HCT116 (cell line): ENCODE measurements around the gene SH3BP4. TPM values are rescaled to one million over a fixed set of nuclear protein-coding genes. Genes with fewer than 3 reads are reported as not detected.
A peak's percentile ranks its signal among the peaks of the same experiment; 100 is the strongest.

Experiments used
- ATAC-seq: fragments of 200-7000 bp; cut with Tn5 transposase; 2 replicates; pipeline ENCODE4 v1.9.1; 2020; ENCODE audit warnings: mild to moderate bottlenecking, moderate library complexity
- BruUV-seq: library from RNA; stranded (reverse); fragments of 400-500 nt; replicated peaks from 2 replicates; lab custom pipeline; 2021; lab: Mats Ljungman, UMichigan
- CTCF ChIA-PET: fragments of 300-600 bp; sonication (Branson Sonifier 250); formaldehyde crosslinking; loops from one replicate; lab custom pipeline; 2021; ENCODE audit warnings: antibody characterized with exemption; lab: Charles Lee
- POLR2A ChIA-PET: fragments of 300-600, 350-600 bp; sonication (Branson Sonifier 250); formaldehyde crosslinking; loops from one replicate; lab custom pipeline; 2021; ENCODE audit warnings: antibody characterized with exemption; lab: Charles Lee
- RAD21 ChIA-PET, 2 experiments: fragments of 300-600 bp; sonication (Branson Sonifier 250); formaldehyde crosslinking; loops; one replicate each; lab custom pipeline; 2023; ENCODE audit warnings: low total read pairs in 2 of 2; ENCODE audit not compliant: uncharacterized antibody in 2 of 2, unreplicated experiment in 2 of 2, low non-redundant PET in 1 of 2; lab: Charles Lee
- DNase-seq: peaks from one replicate; pipeline ENCODE4 v3.0.0-alpha.2; 2010; ENCODE audit warnings: low read depth, low spot score
- H2AFZ ChIP-seq: fragments of 200-600 bp; shearing (Covaris generic), sonication (generic); 2 replicates; pipeline ENCODE4 v1.6.1; 2017; ENCODE audit warnings: low read depth, mixed run types, mixed read lengths, antibody characterized with exemption, low read length; ENCODE audit not compliant: poor library complexity, severe bottlenecking
- H3K27ac ChIP-seq: 2 replicates; pipeline ENCODE4 v1.5.1; 2012; ENCODE audit warnings: low read depth, low read length
- H3K27me3 ChIP-seq: fragments of 200-600 bp; sonication (generic); 2 replicates; pipeline ENCODE4 v1.6.1; 2016; ENCODE audit warnings: mixed run types, low read length, mixed read lengths; ENCODE audit not compliant: insufficient read depth
- H3K36me3 ChIP-seq, 2 experiments: fragments of 200-500 bp in 1 of 2; fragments of 200-600 bp in 1 of 2; sonication (Bioruptor generic) in 1 of 2; sonication (generic) in 1 of 2; 2 replicates each; pipeline versions ENCODE4 v1.5.1 to v1.6.1; 2014 to 2016; ENCODE audit warnings: low read length in 2 of 2, inconsistent platforms in 1 of 2, mixed read lengths in 1 of 2, mixed run types in 1 of 2; ENCODE audit not compliant: insufficient read depth in 2 of 2, control insufficient read depth in 1 of 2
- H3K4me1 ChIP-seq, 2 experiments: fragments of 200-600 bp in 1 of 2; sonication (generic) in 1 of 2; 2 replicates each; pipeline versions ENCODE4 v1.5.1 to v1.6.1; 2012 to 2017; ENCODE audit warnings: low read length in 2 of 2, inconsistent platforms in 1 of 2, mild to moderate bottlenecking in 1 of 2, mixed read lengths in 1 of 2, mixed run types in 1 of 2, moderate library complexity in 1 of 2; ENCODE audit not compliant: insufficient read depth in 2 of 2, control insufficient read depth in 1 of 2
- H3K4me2 ChIP-seq: fragments of 200-600 bp; sonication (generic); 2 replicates; pipeline ENCODE4 v1.6.1; 2017; ENCODE audit warnings: mixed run types, low read length, mixed read lengths
- H3K4me3 ChIP-seq, 2 experiments: fragments of 200-600 bp in 1 of 2; sonication (generic) in 1 of 2; replicated peaks in 1 of 2; 2 replicates each; pipeline ENCODE4 v1.5.1; 2011 to 2016; ENCODE audit warnings: low read length in 2 of 2, control low read depth in 1 of 2, low read depth in 1 of 2, mild to moderate bottlenecking in 1 of 2, mixed read lengths in 1 of 2, mixed run types in 1 of 2
- H3K79me2 ChIP-seq: fragments of 200-600 bp; sonication (generic); 2 replicates; pipeline ENCODE4 v1.6.1; 2017; ENCODE audit warnings: mild to moderate bottlenecking, mixed run types, low read length, moderate library complexity, mixed read lengths; ENCODE audit not compliant: insufficient read depth
- H3K9ac ChIP-seq: fragments of 200-600 bp; sonication (generic); 2 replicates; pipeline ENCODE4 v1.6.1; 2016; ENCODE audit warnings: low read length, mixed read lengths
- H3K9me2 ChIP-seq: fragments of 200-600 bp; sonication (generic), shearing (Covaris generic); 2 replicates; pipeline ENCODE4 v1.6.1; 2017; ENCODE audit warnings: mixed run types, mild to moderate bottlenecking, moderate library complexity; ENCODE audit not compliant: insufficient read depth
- H3K9me3 ChIP-seq, 2 experiments: fragments of 200-500 bp in 1 of 2; fragments of 200-600 bp in 1 of 2; sonication (Bioruptor generic) in 1 of 2; sonication (generic) in 1 of 2; 2 replicates each; pipeline ENCODE4 v1.6.1; 2014 to 2017; ENCODE audit warnings: low read length in 2 of 2, mixed read lengths in 2 of 2, inconsistent platforms in 1 of 2, low read depth in 1 of 2, mild to moderate bottlenecking in 1 of 2, mixed run types in 1 of 2, moderate library complexity in 1 of 2; ENCODE audit not compliant: control insufficient read depth in 1 of 2, insufficient read depth in 1 of 2
- H4K20me1 ChIP-seq: fragments of 200-600 bp; sonication (generic), shearing (Covaris generic); 2 replicates; pipeline ENCODE4 v1.6.1; 2017; ENCODE audit warnings: mixed run types, mild to moderate bottlenecking, moderate library complexity; ENCODE audit not compliant: insufficient read depth
- ATF3 ChIP-seq: IDR thresholded peaks from 2 replicates; pipeline ENCODE4 v1.6.1; 2012
- CBX3 ChIP-seq: IDR thresholded peaks from 2 replicates; pipeline ENCODE4 v1.6.1; 2012; ENCODE audit warnings: low read depth
- CEBPB ChIP-seq: IDR thresholded peaks from 2 replicates; pipeline ENCODE4 v1.6.1; 2012; ENCODE audit warnings: low read depth
- EGR1 ChIP-seq: IDR thresholded peaks from 2 replicates; pipeline ENCODE4 v1.6.1; 2012; ENCODE audit warnings: low read depth
- EZH2 ChIP-seq: fragments of 200-600 bp; sonication (generic); IDR thresholded peaks from 2 replicates; pipeline ENCODE4 v1.6.1; 2017; ENCODE audit warnings: antibody characterized with exemption, mixed run types
- EZH2phosphoT487 ChIP-seq: fragments of 200-600 bp; IDR thresholded peaks from 2 replicates; pipeline ENCODE4 v1.6.1; 2018; ENCODE audit warnings: antibody characterized with exemption, borderline replicate concordance
- FOSL1 ChIP-seq: IDR thresholded peaks from 2 replicates; pipeline ENCODE4 v1.6.1; 2012; ENCODE audit warnings: low read depth
- POLR2A ChIP-seq: IDR thresholded peaks from 2 replicates; pipeline ENCODE4 v1.7.0; 2011; ENCODE audit warnings: borderline replicate concordance; ENCODE audit not compliant: insufficient read depth, insufficient read length; ENCODE audit errors: extremely low read depth
- POLR2AphosphoS5 ChIP-seq: IDR thresholded peaks from 2 replicates; pipeline ENCODE4 v1.6.1; 2011; ENCODE audit warnings: mild to moderate bottlenecking, low read depth, low read length, moderate library complexity
- RAD21 ChIP-seq: IDR thresholded peaks from 2 replicates; pipeline ENCODE4 v1.6.1; 2012; ENCODE audit warnings: low read depth, mild to moderate bottlenecking
- REST ChIP-seq: IDR thresholded peaks from 2 replicates; pipeline ENCODE4 v1.6.1; 2012; ENCODE audit warnings: low read depth
- SIN3A ChIP-seq: IDR thresholded peaks from 2 replicates; pipeline ENCODE4 v1.6.1; 2012; ENCODE audit warnings: low read depth
- SP1 ChIP-seq: IDR thresholded peaks from 2 replicates; pipeline ENCODE4 v1.6.1; 2012; ENCODE audit warnings: low read depth
- SRF ChIP-seq: IDR thresholded peaks from 2 replicates; pipeline ENCODE4 v1.6.1; 2012; ENCODE audit warnings: low read depth
- TCF7L2 ChIP-seq: IDR thresholded peaks from 2 replicates; pipeline ENCODE4 v1.7.0; 2011; ENCODE audit warnings: borderline replicate concordance, inconsistent platforms; ENCODE audit not compliant: insufficient read depth, insufficient read length; ENCODE audit errors: extremely low read depth
- YY1 ChIP-seq: IDR thresholded peaks from 2 replicates; pipeline ENCODE4 v1.6.1; 2011; ENCODE audit warnings: low read length, low read depth, moderate library complexity, mild to moderate bottlenecking; ENCODE audit not compliant: insufficient replicate concordance; ENCODE audit errors: extremely low read depth
- ZFX ChIP-seq: fragments of 450-650 bp; IDR thresholded peaks from 2 replicates; pipeline ENCODE4 v1.6.1; 2017
- ZNF274 ChIP-seq: fragments of 200-500 bp; sonication (Bioruptor generic); IDR thresholded peaks from 2 replicates; pipeline ENCODE4 v1.6.1; 2014; ENCODE audit warnings: mild to moderate bottlenecking, low read depth, low read length, inconsistent platforms
- intact Hi-C: fragments of 100-400 bp; cut with micrococcal nuclease; formaldehyde crosslinking; loops from 2 replicates; pipeline ENCODE4 v1.10.0; 2022
- total RNA-seq: library from RNA; stranded (reverse); gene quantifications from one replicate; pipeline ENCODE4 v1.2.1, GENCODE V29; 2021; ENCODE audit not compliant: unreplicated experiment

Gene SH3BP4
- total RNA-seq, 1 experiment from 2014 or later = 32.9 TPM

- Histone ChIP-seq H3K79me2 (peaks cover 8% of the 10 kb centered on the region; the same call in 1 of the 2 replicates), H4K20me1 (no peaks in the 10 kb centered on the region), H3K4me1 (peaks cover 35 to 54% of the 10 kb centered on the region in 2 experiments), H3K4me3 (no peak overlapping the region), H2AFZ (no peak overlapping the region), H3K9ac (no peak overlapping the region), H3K4me2 (peak overlapping the region; percentile 14), H3K9me3 (no peaks in the 10 kb centered on the region), H3K27me3 (no peaks in the 10 kb centered on the region), H3K9me2 (no peaks in the 10 kb centered on the region), H3K36me3 (no peaks in the 10 kb centered on the region), H3K27ac (peak overlapping the region; percentile 1; the same call in 1 of the 2 replicates)
- BruUV-seq = no TSS peak
- ATAC-seq (peak; percentile 42), DNase-seq (no peak)
- TF ChIP-seq EZH2phosphoT487 (no peak), TCF7L2 (peak; percentile 90)
- intact Hi-C loops = no loop called here
- ChIA-PET RAD21 (no interaction called here), CTCF (interaction anchor here (1.4 to 3.1 kb wide), 2 partner anchors 167 to 297 kb away, joined by 4 to 11 read pairs; no protein-coding TSS in a partner anchor), POLR2A (no interaction called here)
Observed at GRCh38 chr2:235049069-235049468, 97.3 kb downstream of the SH3BP4 start.

- CTCF ChIA-PET = interaction anchor here (1.4 to 3.1 kb wide), 3 partner anchors 168 to 501 kb away, joined by 4 to 11 read pairs (median 4); no protein-coding TSS in a partner anchor
- H3K27ac ChIP-seq = no peak overlapping the region
- POLR2A ChIA-PET = no interaction called here
- intact Hi-C loops = loop anchor here (5.0 to 10.0 kb wide), 2 partner anchors 82 to 295 kb away; no protein-coding TSS in a partner anchor
- H3K4me3 ChIP-seq = no peak overlapping the region
- H3K36me3 ChIP-seq = peaks cover 0 to 2% of the 10 kb centered on the region in 2 experiments; a peak in 1 of 4 replicates
- H3K27me3 ChIP-seq = no peaks in the 10 kb centered on the region
- no peaks in the 10 kb centered on the region for H3K9me3 ChIP-seq
- RAD21 ChIA-PET = no interaction called here
- 0 out of 2 replicates have a peak overlapping the region, but pooled peaks have one; percentile 14 for H3K4me2 ChIP-seq
- no peak overlapping the region for H3K9ac ChIP-seq
- peaks cover 8% of the 10 kb centered on the region; the same call in 1 of the 2 replicates for H3K79me2 ChIP-seq
- no peak for DNase-seq
- H4K20me1 ChIP-seq = no peaks in the 10 kb centered on the region
- H3K9me2 ChIP-seq = no peaks in the 10 kb centered on the region
- ATAC-seq = no peak
- peaks cover 35 to 52% of the 10 kb centered on the region in 2 experiments for H3K4me1 ChIP-seq
- no peak overlapping the region for H2AFZ ChIP-seq
- BruUV-seq = no TSS peak
- TF ChIP-seq POLR2A = no peak
- TF ChIP-seq ATF3 = no peak
- TF ChIP-seq RAD21 = no peak
- TF ChIP-seq SRF = no peak
- TF ChIP-seq FOSL1 = no peak
- no peak for TF ChIP-seq YY1
- TF ChIP-seq EGR1 = no peak
- TF ChIP-seq EZH2 = no peak
- no peak for TF ChIP-seq CEBPB
- TF ChIP-seq POLR2AphosphoS5 = no peak
- TF ChIP-seq SIN3A = no peak
- TF ChIP-seq TCF7L2 = no peak
- TF ChIP-seq ZFX = no peak
- no peak for TF ChIP-seq REST
- no peak for TF ChIP-seq SP1
- TF ChIP-seq EZH2phosphoT487 = no peak
- no peak for TF ChIP-seq CBX3
- TF ChIP-seq ZNF274 = no peak
Observed at GRCh38 chr2:235049719-235050118, 97.9 kb downstream of the SH3BP4 start.
